Prostate gland (tissue), 2 donors: ENCODE measurements around the gene AP2B1. TPM values are rescaled to one million over a fixed set of nuclear protein-coding genes. Genes with fewer than 3 reads are reported as not detected.
A peak's percentile ranks its signal among the peaks of the same experiment; 100 is the strongest.

Experiments
- DNase-seq: peaks from one replicate; pipeline ENCODE4 v3.0.0-alpha.2; 2019; ENCODE audit warnings: low spot score
- H3K27ac ChIP-seq, 2 donors: fragments of 200-600 bp; sonication (generic); 2 replicates each; pipeline ENCODE4 v1.5.1; 2017 to 2019
- H3K27me3 ChIP-seq: fragments of 200-600 bp; sonication (generic); replicated peaks from 2 replicates; pipeline ENCODE4 v1.5.1; 2019; ENCODE audit not compliant: insufficient read depth
- H3K36me3 ChIP-seq, 2 donors: fragments of 200-600 bp; sonication (generic); 1 replicate in 1 of 2; 2 replicates in 1 of 2; pipeline versions ENCODE4 v1.5.1 to v1.8.1; 2017 to 2019
- H3K4me1 ChIP-seq: fragments of 200-600 bp; sonication (generic); replicated peaks from 2 replicates; pipeline ENCODE4 v1.5.1; 2019
- H3K4me3 ChIP-seq, 2 donors: fragments of 200-600 bp; sonication (generic); 2 replicates each; pipeline ENCODE4 v1.5.1; 2017 to 2019
- H3K9me3 ChIP-seq: fragments of 200-600 bp; sonication (generic); 2 replicates; pipeline ENCODE4 v1.5.1; 2017
- CTCF ChIP-seq, 4 experiments: fragments of 200-600 bp in 2 of 4; fragments of 450-650 bp in 2 of 4; sonication (generic) in 2 of 4; IDR thresholded peaks; 1 replicate in 3 of 4; 2 replicates in 1 of 4; pipeline ENCODE4 v1.5.1; 2016 to 2019; ENCODE audit warnings: antibody characterized with exemption in 4 of 4, mild to moderate bottlenecking in 2 of 4, moderate library complexity in 2 of 4
- POLR2A ChIP-seq: fragments of 450-650 bp; IDR thresholded peaks from one replicate; pipeline ENCODE4 v1.6.1; 2016; ENCODE audit warnings: antibody characterized with exemption, mild to moderate bottlenecking
- POLR2AphosphoS5 ChIP-seq: sonication (generic); formaldehyde crosslinking; IDR thresholded peaks from one replicate; pipeline ENCODE4 v1.6.1; 2017; ENCODE audit warnings: antibody characterized with exemption
- WGBS: methylation state at CpG from one replicate; pipeline ENCODE4 v1.1.5; 2018; 5-methylcytosine and 5-hydroxymethylcytosine counted together
- intact Hi-C: fragments of 100-400 bp; cut with DNase I; formaldehyde crosslinking; loops from one replicate; pipeline ENCODE4 v1.14.2; 2022
- total RNA-seq, 2 donors: library from RNA; depleted of rRNA; stranded (reverse); fragments of >200 nt; gene quantifications; one replicate each; pipeline ENCODE4 v1.1.0, GENCODE V29; 2016

The AP2B1 gene
- total RNA-seq, 2 donors from 2014 or later, result 66.8 to 92.9 TPM

GRCh38 chr17:35716897-35717465 is 129.9 kb downstream of the AP2B1 start:
- DNase-seq, result peak; percentile 76
- 30% methylated on average over 4 of the region's 4 CpGs for WGBS

GRCh38 chr17:35717475-35717874 is 130.4 kb downstream of the AP2B1 start:
- no peak for DNase-seq
- H3K4me1 ChIP-seq, result peaks cover 3% of the 10 kb centered on the region
- H3K36me3 ChIP-seq, result no peaks in the 10 kb centered on the region
- no peak overlapping the region for H3K4me3 ChIP-seq
- intact Hi-C loops, result no loop called here
- peak overlapping the region; percentile 55 to 77 for H3K27ac ChIP-seq
- TF ChIP-seq CTCF (IDR thresholded peaks at IDR 0.05) (no peak), POLR2AphosphoS5 (no peak), POLR2A (no peak)
- 41% methylated on average over 2 of the region's 2 CpGs for WGBS
- H3K9me3 ChIP-seq, result no peaks in the 10 kb centered on the region
- no peaks in the 10 kb centered on the region for H3K27me3 ChIP-seq

More at GRCh38 chr17:35716897-35717465, 129.9 kb downstream of the AP2B1 start:
- TF ChIP-seq POLR2AphosphoS5 (peak; percentile 86), POLR2A (no peak)
- peaks cover 3% of the 10 kb centered on the region for H3K4me1 ChIP-seq
- H3K36me3 ChIP-seq, result no peaks in the 10 kb centered on the region
- H3K9me3 ChIP-seq, result no peaks in the 10 kb centered on the region
- intact Hi-C loops, result no loop called here
- no peaks in the 10 kb centered on the region for H3K27me3 ChIP-seq
- peak overlapping the region; percentile 55 to 77 for H3K27ac ChIP-seq
- H3K4me3 ChIP-seq, result no peak overlapping the region

- no peaks in the 10 kb centered on the region for H3K27me3 ChIP-seq
- intact Hi-C loops, result no loop called here
- no peaks in the 10 kb centered on the region for H3K9me3 ChIP-seq
- no peaks in the 10 kb centered on the region for H3K4me1 ChIP-seq
- H3K27ac ChIP-seq, result no peak overlapping the region
- DNase-seq, result no peak
- no peak overlapping the region for H3K4me3 ChIP-seq
- peaks cover 0 to 7% of the 10 kb centered on the region in 2 donors for H3K36me3 ChIP-seq
- TF ChIP-seq POLR2A (no peak), POLR2AphosphoS5 (no peak), CTCF (IDR thresholded peaks at IDR 0.05) (no peak)
- 93% methylated on average over 2 of the region's 2 CpGs for WGBS
Measured at GRCh38 chr17:35723735-35724134, 136.6 kb downstream of the AP2B1 start.

GRCh38 chr17:35725058-35725457 is 137.9 kb downstream of the AP2B1 start:
- Histone ChIP-seq H3K27ac (no peak overlapping the region), H3K9me3 (no peaks in the 10 kb centered on the region), H3K36me3 (peaks cover 0 to 7% of the 10 kb centered on the region in 2 donors), H3K4me1 (no peaks in the 10 kb centered on the region), H3K27me3 (no peaks in the 10 kb centered on the region), H3K4me3 (no peak overlapping the region)
- 90% methylated on average over 4 of the region's 4 CpGs for WGBS
- intact Hi-C loops, result no loop called here
- TF ChIP-seq POLR2AphosphoS5 (no peak), CTCF (IDR thresholded peaks at IDR 0.05) (no peak), POLR2A (no peak)
- DNase-seq, result no peak

- Histone ChIP-seq H3K4me1 (no peaks in the 10 kb centered on the region), H3K27ac (peak overlapping the region in 1 of 2 donors; percentile 18), H3K27me3 (no peaks in the 10 kb centered on the region), H3K36me3 (peaks cover 0 to 7% of the 10 kb centered on the region in 2 donors), H3K4me3 (no peak overlapping the region), H3K9me3 (no peaks in the 10 kb centered on the region)
- intact Hi-C loops, result no loop called here
- TF ChIP-seq POLR2A (no peak), CTCF (IDR thresholded peaks at IDR 0.05) (no peak), POLR2AphosphoS5 (no peak)
- no peak for DNase-seq
- 76% methylated on average over 2 of the region's 2 CpGs for WGBS
Measured at GRCh38 chr17:35725802-35726126, 138.6 kb downstream of the AP2B1 start.
